Stomach (tissue), 9 donors: ENCODE results near the gene CDH18. TPM values are rescaled to one million over a fixed set of nuclear protein-coding genes. Genes with fewer than 3 reads are reported as not detected.

Experiments
- DNase-seq, 2 donors: peaks; one replicate each; pipeline versions ENCODE4 v3.0.0 to v3.0.0-alpha.2; 2013 to 2019
- H3K27ac ChIP-seq, 5 donors: fragments of 200-600 bp in 4 of 5; sonication (generic) in 4 of 5; one replicate each; pipeline ENCODE4 v1.5.1; 2013 to 2019; ENCODE audit warnings: mild to moderate bottlenecking in 1 of 5, moderate library complexity in 1 of 5
- H3K27me3 ChIP-seq, 3 donors: fragments of 200-600 bp; sonication (generic); one replicate each; pipeline ENCODE4 v1.5.1; 2017 to 2019; ENCODE audit warnings: mixed run types in 1 of 3
- H3K36me3 ChIP-seq, 4 donors: fragments of 200-600 bp; sonication (generic); 1 replicate in 3 of 4; 2 replicates in 1 of 4; pipeline ENCODE4 v1.5.1; 2016 to 2019
- H3K4me1 ChIP-seq, 4 donors: fragments of 200-600 bp; sonication (generic); one replicate each; pipeline ENCODE4 v1.5.1; 2016 to 2019
- H3K4me3 ChIP-seq, 4 donors: fragments of 200-600 bp; sonication (generic) in 3 of 4; one replicate each; pipeline ENCODE4 v1.5.1; 2016 to 2019; ENCODE audit warnings: mild to moderate bottlenecking in 1 of 4
- H3K9me3 ChIP-seq, 4 donors: fragments of 200-600 bp; sonication (generic); one replicate each; pipeline ENCODE4 v1.5.1; 2016 to 2019
- CTCF ChIP-seq, 7 experiments: fragments of 450-650 bp in 4 of 7; fragments of 200-600 bp in 3 of 7; sonication (generic) in 3 of 7; IDR thresholded peaks; one replicate each; pipeline ENCODE4 v1.5.1; 2016 to 2019; ENCODE audit warnings: antibody characterized with exemption in 7 of 7, control low read depth in 2 of 7, mild to moderate bottlenecking in 1 of 7
- EP300 ChIP-seq: sonication (generic); formaldehyde crosslinking; IDR thresholded peaks from one replicate; pipeline ENCODE4 v1.6.1; 2017; ENCODE audit warnings: antibody characterized with exemption
- POLR2A ChIP-seq, 4 donors: fragments of 450-650 bp; IDR thresholded peaks; one replicate each; pipeline ENCODE4 v1.6.1; 2016; ENCODE audit warnings: antibody characterized with exemption in 4 of 4, control low read depth in 2 of 4, mild to moderate bottlenecking in 1 of 4, moderate library complexity in 1 of 4
- POLR2AphosphoS5 ChIP-seq, 3 donors: sonication (generic); formaldehyde crosslinking; IDR thresholded peaks; one replicate each; pipeline ENCODE4 v1.6.1; 2016; ENCODE audit warnings: antibody characterized with exemption in 3 of 3
- WGBS, 5 donors: extraction: QIAGEN DNeasy Blood & Tissue Kit in 3 of 5; methylation state at CpG; one replicate each; pipeline versions ENCODE4 v1.1.5 to v1.1.7; 2013 to 2018; 5-methylcytosine and 5-hydroxymethylcytosine counted together
- intact Hi-C: fragments of 100-400 bp; cut with DNase I; formaldehyde crosslinking; loops from one replicate; pipeline ENCODE4 v1.15.1; 2023; ENCODE audit warnings: low total_unique reads
- polyA plus RNA-seq, 3 donors: library from polyadenylated mRNA; stranded (reverse); fragments of 200-250 nt; gene quantifications; one replicate each; pipeline ENCODE4 v1.2.3, GENCODE V29; 2013
- total RNA-seq, 5 donors: library from RNA; depleted of rRNA; stranded (reverse); fragments of >200 nt; gene quantifications; one replicate each; pipeline versions ENCODE4 v1.1.0 to v1.2.3, GENCODE V29; 2014 to 2016
- donor health status: healthy with polysubstance abuse.
- donor health status: Bipolar disorder and iron deficiency.
- donor health status: healthy.

The CDH18 gene
- total and polyA plus RNA-seq, 8 donors, result 0.05 to 0.92 TPM; not detected in 6

GRCh38 chr5:19713740-19714139 lies 274.3 kb downstream of the CDH18 start:
- H3K4me3 ChIP-seq, result no peak overlapping the region
- no peak overlapping the region for H3K27ac ChIP-seq
- no peaks in the 10 kb centered on the region for H3K36me3 ChIP-seq
- TF ChIP-seq EP300, result no peak
- TF ChIP-seq CTCF (IDR thresholded peaks at IDR 0.05), result no peak
- TF ChIP-seq POLR2A (IDR thresholded peaks at IDR 0.05), result no peak
- no peak for TF ChIP-seq POLR2AphosphoS5 (IDR thresholded peaks at IDR 0.05)
- H3K4me1 ChIP-seq, result no peaks in the 10 kb centered on the region
- DNase-seq, result no peak
- intact Hi-C loops, result no loop called here
- WGBS, 5 donors, result 67 to 88% (median 82%) methylated on average over 1 of the region's 1 CpG
- peaks cover 0 to 2% (median under 1%) of the 10 kb centered on the region in 4 donors for H3K9me3 ChIP-seq
- no peaks in the 10 kb centered on the region for H3K27me3 ChIP-seq

- H3K36me3 ChIP-seq, result no peaks in the 10 kb centered on the region
- H3K4me1 ChIP-seq, result no peaks in the 10 kb centered on the region
- intact Hi-C loops, result no loop called here
- TF ChIP-seq CTCF (IDR thresholded peaks at IDR 0.05), result no peak
- no peak for TF ChIP-seq POLR2AphosphoS5 (IDR thresholded peaks at IDR 0.05)
- TF ChIP-seq POLR2A (IDR thresholded peaks at IDR 0.05), result no peak
- no peak for TF ChIP-seq EP300
- H3K27ac ChIP-seq, result no peak overlapping the region
- DNase-seq, result no peak
- H3K4me3 ChIP-seq, result no peak overlapping the region
- no peaks in the 10 kb centered on the region for H3K27me3 ChIP-seq
- H3K9me3 ChIP-seq, result peaks cover 0 to 19% (median 4%) of the 10 kb centered on the region in 4 donors
- 84 to 93% (median 90%) methylated on average over 2 of the region's 2 CpGs for WGBS, 5 donors
Observed at GRCh38 chr5:19709403-19709802, 278.6 kb downstream of the CDH18 start.

- 83 to 93% (median 87%) methylated on average over 4 of the region's 4 CpGs for WGBS, 5 donors
- intact Hi-C loops, result no loop called here
- no peak overlapping the region for H3K27ac ChIP-seq
Observed at GRCh38 chr5:19706776-19707175, 281.2 kb downstream of the CDH18 start.

GRCh38 chr5:19701731-19702130 lies 286.3 kb downstream of the CDH18 start:
- H3K27me3 ChIP-seq, result no peaks in the 10 kb centered on the region
- WGBS, 5 donors, result 89 to 94% (median 92%) methylated on average over 5 of the region's 5 CpGs
- peaks cover 0 to 18% (median 0%) of the 10 kb centered on the region in 4 donors for H3K9me3 ChIP-seq
- intact Hi-C loops, result no loop called here
- no peak for DNase-seq
- no peak overlapping the region for H3K27ac ChIP-seq
- no peak for TF ChIP-seq EP300
- H3K4me3 ChIP-seq, result no peak overlapping the region
- no peaks in the 10 kb centered on the region for H3K36me3 ChIP-seq
- H3K4me1 ChIP-seq, result no peaks in the 10 kb centered on the region

More at GRCh38 chr5:19706776-19707175, 281.2 kb downstream of the CDH18 start:
- DNase-seq, result no peak
- TF ChIP-seq CTCF (IDR thresholded peaks at IDR 0.05) (no peak), POLR2AphosphoS5 (IDR thresholded peaks at IDR 0.05) (no peak), EP300 (no peak), POLR2A (IDR thresholded peaks at IDR 0.05) (no peak)
- H3K4me3 ChIP-seq, result no peak overlapping the region
- no peaks in the 10 kb centered on the region for H3K36me3 ChIP-seq
- no peaks in the 10 kb centered on the region for H3K27me3 ChIP-seq
- peaks cover 0 to 26% (median 10%) of the 10 kb centered on the region in 4 donors for H3K9me3 ChIP-seq
- H3K4me1 ChIP-seq, result no peaks in the 10 kb centered on the region

GRCh38 chr5:19694949-19695611 lies 292.9 kb downstream of the CDH18 start:
- H3K36me3 ChIP-seq, result no peaks in the 10 kb centered on the region
- TF ChIP-seq EP300, result no peak
- TF ChIP-seq POLR2A (IDR thresholded peaks at IDR 0.05), result no peak
- no peak for TF ChIP-seq POLR2AphosphoS5 (IDR thresholded peaks at IDR 0.05)
- no peak for TF ChIP-seq CTCF (IDR thresholded peaks at IDR 0.05)
- no peaks in the 10 kb centered on the region for H3K9me3 ChIP-seq
- WGBS, 5 donors, result 60 to 68% (median 65%) methylated on average over 4 of the region's 4 CpGs
- intact Hi-C loops, result no loop called here
- no peak overlapping the region for H3K4me3 ChIP-seq
- H3K27ac ChIP-seq, result no peak overlapping the region
- no peaks in the 10 kb centered on the region for H3K4me1 ChIP-seq
- no peaks in the 10 kb centered on the region for H3K27me3 ChIP-seq
- no peak for DNase-seq
